ENCODE measurements around the gene PVALB.
"Not testable (repeated sequence)": the region's sequence is repeated elsewhere in the genome, so short reads cannot be mapped to it uniquely, and the experiment has no call there.

The PVALB gene

DNA sequence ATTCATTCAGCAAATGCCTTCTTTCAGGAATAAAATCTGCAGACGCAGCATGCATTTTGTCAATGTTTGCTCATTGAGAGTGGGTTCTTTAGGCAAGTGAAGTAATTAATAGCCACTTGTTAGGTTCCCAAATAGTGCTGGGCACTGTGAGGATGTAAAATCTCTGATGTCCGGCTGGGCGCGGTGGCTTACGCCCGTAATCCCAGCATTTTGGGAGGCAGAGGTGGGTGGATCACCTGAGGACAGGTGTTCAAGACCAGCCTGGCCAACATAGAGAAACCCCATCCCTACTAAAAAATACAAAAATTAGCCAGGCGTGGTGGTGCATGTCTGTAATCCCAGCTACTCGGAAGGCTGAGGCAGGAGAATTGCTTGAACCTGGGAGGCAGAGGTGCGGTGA lies 62.0 kb downstream of the PVALB start:
- not testable (repeated sequence) for DNase-seq

DNA sequence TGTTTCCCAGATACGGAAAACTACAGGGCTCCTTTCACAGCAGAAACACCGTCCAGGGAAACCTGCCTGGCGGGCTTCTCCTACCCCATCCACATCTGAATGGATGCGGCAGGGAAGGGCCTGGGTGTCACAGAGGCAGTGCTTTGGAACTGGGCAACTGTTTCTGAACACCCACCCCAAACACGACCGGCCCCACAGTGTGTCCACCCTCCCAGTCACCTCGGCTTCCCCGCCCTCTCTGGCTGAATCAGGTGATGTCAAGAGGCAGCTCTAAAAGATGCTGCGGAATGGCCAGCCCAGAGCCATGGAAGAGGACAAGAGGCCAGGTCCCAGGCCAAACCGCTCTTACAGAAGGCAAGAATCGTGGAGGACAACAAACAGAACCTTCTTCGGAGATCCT lies 62.9 kb downstream of the PVALB start:
- DNase-seq = no peak

DNA sequence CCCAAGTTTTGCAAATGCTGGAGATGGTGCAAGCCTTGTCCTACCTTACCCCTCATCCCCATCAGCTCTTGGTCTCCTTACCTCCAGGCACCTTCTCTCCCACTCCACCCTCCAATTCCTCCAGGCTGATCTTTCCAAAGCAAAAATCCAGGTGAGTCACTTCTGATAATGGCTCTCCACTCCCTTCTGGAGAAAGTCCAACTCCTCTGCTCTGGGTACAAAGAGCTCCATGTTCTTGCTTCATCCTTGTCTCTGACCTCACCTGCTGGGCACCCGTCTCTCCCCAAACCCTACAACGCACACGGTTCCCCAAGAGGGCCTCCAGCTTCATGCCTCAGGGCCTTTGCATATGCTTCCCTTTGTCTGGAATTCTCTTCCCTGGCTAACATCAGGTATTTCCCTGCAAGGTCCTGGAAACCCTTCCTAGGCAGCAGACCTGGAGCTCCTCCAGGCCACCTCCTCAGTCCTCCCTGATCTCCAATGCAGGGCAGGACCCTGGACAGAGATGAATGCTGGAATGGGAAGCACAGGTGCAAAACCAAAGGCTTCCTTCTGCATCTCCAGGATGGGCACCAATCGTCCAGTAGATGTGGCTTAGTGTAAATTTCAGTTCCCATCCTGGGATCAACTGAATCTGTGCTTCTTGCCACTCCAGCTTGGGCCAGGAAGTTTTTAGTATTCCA lies 63.6 kb downstream of the PVALB start:
- no peak for DNase-seq
